Activated gamma-delta T cell treated with Interleukin-2 at 50 U/mL for 16 hours (primary cell): ENCODE data around the gene LGALS3BP.
A peak's percentile ranks its signal among the peaks of the same experiment; 100 is the strongest.
"Not testable (repeated sequence)": the region's sequence is repeated elsewhere in the genome, so short reads cannot be mapped to it uniquely, and the experiment has no call there.

Experiments used
- DNase-seq: peaks from one replicate; pipeline ENCODE4 v3.0.0-alpha.2; 2020

The LGALS3BP gene

DNA sequence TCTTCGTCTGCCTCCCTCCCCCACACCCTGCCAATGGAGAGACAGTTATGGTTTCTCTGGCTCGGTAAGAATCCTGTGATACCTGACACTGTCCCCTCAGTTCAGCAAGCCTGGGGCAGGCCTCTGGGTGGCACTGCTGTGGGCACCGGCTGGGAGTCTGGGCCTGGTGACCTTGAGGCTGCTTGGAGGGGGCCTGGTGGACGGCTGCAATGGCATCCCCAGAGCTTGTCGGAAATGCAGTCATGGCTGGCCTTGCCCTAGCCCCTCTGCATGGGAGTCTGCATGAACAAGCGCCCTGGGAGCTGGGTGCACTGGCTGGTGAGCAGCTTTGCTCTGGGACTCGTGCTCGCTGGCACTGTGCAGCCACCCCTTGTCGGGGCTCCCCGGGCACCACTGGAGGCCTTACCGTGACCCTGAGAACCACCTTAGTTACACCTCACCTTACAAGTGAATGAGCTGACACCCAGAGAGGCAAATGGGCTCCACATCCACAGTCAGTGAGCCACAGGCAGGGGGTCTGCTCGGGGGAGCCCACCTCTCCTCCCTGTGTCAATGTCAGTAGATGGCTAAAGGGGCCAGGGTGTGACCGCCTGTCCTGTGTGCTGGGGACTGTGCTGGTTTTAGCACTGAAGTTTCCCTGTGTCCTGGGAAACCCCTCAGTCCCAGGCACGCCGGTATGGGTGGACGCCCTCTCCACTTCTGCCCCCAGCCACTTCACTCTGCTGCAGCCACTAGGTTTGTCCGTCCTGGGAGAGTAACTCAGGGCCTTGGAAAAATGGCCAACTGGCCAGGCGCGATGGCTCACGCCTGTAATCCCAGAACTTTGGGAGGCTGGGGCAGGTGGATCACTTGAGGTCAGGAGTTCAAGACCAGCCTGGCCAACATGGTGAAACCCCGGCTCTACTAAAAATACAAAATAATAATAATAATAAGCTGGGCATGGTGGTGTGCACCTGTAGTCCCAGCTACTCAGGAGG lies 1.4 kb downstream of the LGALS3BP start:
- DNase-seq: no peak

GRCh38 chr17:78977681-78977943 lies 2.1 kb downstream of the LGALS3BP start:
- no peak for DNase-seq

GRCh38 chr17:78976907-78977680 lies 2.6 kb downstream of the LGALS3BP start:
- DNase-seq: no peak

DNA sequence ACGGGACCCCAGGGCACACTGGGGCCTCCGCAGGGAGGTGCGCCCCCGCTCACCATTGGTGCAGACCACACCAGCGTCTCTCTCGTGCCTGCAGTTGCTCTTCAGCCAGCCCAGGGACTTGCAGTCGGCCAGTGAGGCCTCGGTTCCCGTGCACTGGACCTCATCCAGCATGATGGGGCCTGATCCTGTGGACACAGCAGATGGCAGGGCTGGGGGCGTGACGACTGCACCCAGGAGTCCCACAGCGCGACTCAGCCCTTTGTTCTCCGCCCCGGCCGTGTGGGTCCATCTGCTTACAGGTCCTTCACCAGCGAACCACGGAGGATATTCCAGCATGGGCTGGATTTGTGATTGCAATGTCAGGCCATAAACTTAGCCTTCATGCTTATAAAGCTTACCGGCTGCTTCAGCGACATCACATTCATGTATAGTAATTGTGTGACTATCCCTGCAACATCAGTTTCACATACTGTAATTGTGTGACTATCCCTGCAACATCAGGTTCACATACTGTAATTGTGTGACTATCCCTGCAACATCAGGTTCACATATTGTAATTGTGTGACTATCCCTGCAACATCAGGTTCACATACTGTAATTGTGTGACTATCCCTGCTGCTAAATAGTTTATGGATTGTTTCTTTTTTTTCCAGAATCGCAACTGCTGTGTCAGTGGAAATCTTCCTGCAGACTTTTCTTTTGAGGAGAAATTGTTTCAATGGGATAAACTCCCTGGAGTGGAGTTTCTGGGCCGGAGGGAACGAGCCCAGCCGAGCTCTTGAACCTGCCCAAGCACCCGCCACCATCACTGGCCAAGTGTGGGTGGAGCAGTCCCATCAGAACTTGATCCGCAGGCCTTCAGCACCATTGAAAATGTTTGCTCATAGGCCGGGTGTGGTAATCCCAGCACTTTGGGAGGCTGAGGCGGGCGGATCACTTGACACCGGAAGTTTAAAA lies 4.8 kb downstream of the LGALS3BP start:
- no peak for DNase-seq

GRCh38 chr17:78973792-78974520 lies 5.8 kb downstream of the LGALS3BP start:
- DNase-seq: no peak

DNA sequence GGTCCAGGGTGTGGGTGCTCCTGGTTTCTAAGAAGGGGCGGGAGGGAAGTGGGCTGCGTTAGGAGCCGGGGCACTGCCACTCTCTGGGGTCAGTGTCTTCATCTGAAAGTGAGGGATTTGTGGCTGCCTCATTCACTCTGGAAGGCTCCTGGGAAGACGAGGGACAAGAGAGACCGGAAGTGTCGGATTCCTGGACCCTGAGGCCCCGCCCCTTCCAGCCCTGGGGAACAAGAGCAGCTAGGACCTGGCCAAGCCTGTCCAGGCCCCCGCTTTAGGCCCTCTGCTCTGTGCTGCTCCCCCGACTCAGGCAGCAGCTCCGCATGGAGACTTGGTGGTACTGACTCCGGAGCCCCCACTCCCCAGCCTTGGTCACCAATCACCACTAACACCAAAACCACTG lies 6.5 kb downstream of the LGALS3BP start:
- no peak for DNase-seq

DNA sequence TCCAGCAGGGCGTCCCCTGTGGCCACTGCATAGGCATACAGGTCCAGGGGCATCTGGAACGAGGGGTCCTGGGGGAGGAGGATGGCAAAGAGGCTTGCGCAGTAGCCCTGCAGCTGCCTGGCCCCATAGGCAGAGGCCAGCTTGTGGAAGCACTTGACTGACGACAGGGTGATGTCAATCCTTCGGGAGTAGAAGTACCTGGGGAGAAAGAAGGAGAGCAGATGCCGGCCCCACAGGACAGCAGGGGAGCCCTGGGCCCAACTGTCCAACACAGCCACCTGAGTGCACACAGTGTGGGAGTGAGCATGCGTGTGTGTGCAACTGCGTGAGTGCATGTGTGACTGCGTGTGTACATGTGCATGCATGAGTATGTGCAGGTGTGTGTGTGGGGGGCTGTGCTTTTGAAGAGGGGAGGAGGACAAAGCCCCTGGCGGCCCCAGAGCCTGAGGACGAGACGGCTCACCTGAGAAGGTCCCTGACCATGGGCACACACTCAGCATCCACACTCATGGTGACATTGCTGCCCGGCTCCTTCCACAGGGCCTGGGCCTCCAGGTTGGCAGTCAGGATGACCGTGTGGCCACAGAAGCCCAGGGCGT lies 7.1 kb downstream of the LGALS3BP start:
- no peak for DNase-seq

DNA sequence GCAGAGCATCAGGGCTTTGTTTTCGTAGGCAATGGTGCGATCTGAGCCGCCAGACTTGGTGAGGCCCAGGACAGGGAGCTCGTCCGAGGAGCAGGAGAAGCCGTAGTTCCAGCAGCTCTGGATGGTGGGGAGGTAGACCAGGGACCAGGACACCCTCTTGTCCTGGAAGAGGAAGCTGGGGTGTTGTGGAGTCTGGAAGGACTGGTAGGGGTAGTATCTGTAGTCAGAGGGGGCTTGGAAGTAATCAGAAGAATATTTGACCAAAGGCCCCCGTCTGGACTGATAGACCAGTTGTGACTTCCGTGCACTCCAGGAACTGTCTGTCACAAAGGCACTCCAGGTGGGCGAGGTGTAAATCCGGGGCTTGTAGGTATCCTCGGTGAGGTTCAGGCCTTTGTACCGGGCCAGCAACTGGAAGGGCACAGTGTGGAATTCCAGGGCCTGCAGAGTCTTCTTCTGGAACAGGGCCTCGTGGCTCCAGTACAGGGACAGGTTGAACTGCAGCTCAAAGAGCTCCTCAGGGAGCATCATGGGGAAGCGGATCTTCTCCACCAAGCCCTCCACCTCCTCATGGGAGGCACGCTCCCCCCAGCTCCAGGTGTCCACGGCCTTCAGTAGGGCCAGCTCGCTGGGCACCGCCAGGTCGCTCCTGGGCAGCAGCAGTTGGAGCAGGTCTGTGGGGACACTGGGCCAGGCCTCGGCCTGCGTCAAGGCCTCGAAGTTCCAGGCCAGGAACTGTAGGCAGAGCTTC lies 7.8 kb downstream of the LGALS3BP start:
- DNase-seq: no peak

GRCh38 chr17:78970834-78971755 lies 8.6 kb downstream of the LGALS3BP start:
- DNase-seq: peak; percentile 83

DNA sequence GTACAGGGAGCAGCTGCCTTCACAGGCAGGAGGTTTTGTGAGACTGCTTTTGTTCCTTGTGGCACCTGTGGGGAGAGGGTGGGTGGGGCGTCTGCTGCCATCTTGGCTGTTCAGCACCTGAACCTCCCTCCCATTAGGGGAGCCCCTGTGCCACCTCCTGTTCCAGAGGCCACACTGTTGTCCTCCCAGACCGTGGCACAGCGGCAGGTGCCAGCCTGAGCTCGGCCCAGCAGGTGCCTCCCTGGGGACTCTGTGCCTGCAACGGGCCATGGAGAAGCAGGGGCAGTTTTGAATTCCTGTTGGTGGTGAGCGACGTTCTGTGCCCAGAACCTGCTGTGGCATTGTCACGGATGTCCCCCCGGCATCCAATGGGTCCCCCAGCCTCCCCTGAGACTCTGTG lies 9.9 kb downstream of the LGALS3BP start:
- DNase-seq: no peak

DNA sequence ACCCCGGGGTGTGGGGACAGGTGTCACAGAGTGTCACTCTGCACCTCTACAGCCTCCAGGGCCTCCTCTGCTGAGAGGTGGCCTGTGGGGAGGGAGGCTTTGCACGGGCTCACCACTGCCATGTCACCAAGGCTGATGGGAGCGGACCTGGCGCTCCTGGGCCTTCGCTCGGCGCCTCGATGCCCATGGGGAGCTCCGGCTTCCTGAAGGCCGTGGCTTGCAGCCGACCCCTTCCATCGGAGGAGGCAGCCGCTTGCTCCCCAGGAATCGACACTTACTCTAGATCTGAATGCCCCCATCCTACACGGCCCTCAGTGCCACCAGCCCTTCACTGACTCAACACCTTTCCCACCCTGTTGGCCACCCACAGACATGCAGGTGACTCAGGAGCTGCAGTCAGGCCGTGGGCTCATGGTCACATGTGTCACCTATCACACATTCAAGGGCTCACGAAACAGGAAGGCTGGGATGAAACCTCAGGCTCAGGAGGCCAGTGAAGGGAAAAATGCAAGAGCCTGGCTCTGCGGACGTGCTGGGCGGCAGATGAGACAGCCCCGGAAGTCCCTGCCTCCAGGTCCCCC lies 11.9 kb downstream of the LGALS3BP start:
- DNase-seq: no peak

DNA sequence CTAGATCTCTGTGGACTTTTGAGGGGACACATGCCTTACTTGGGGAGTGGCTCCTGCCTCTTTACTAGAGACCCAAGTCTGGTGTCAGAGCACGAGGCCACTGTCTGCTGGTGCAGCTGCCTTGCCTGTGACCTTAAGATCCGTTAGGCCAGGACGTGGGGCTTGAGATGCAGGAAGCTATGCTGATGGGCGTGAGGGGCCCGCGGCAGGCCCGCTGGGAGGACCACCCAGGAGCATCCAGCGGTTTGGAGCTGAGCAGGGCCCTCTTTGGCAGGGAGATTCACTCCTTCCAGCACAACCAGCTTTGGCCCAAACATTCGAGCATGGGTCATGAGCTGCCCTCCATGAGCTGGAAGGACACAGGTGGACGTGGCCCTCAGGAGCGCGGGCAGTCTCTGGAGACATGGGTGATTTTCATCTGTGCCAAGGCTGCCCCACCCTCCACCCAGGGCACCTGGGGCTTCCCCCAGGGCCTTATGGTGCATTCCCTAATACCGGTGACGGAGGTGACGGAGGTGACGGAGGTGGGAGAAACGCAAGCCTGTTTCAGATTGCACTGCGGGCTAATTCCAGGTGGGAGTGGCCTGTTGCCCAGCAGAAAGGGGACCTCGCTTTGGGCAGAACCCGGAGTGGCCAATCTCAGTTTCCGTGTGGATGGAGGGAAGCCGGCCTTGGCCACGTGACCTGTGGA lies 12.7 kb downstream of the LGALS3BP start:
- DNase-seq: no peak

GRCh38 chr17:78966123-78966813 lies 13.5 kb downstream of the LGALS3BP start:
- no peak for DNase-seq

GRCh38 chr17:78965491-78965924 lies 14.2 kb downstream of the LGALS3BP start:
- no peak for DNase-seq

DNA sequence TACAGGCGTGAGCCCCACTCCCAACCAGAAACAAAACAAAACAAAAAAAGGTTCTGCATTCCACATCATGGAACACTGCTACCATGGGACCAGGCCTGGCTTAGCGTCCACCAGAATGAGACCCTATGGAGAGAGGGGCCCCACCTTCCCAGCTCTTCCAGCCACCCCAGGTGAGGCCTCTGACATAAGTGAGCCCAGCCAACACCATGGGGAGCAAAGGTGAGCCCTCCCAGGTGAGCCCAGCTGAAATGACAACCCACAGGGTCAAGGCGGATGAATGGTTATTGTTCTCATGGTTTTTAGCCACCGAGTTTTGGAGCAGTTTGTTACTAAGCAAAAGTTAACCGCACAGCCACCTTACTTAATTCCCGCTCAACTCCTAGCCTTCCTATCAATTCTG lies 16.3 kb downstream of the LGALS3BP start:
- DNase-seq: no peak

DNA sequence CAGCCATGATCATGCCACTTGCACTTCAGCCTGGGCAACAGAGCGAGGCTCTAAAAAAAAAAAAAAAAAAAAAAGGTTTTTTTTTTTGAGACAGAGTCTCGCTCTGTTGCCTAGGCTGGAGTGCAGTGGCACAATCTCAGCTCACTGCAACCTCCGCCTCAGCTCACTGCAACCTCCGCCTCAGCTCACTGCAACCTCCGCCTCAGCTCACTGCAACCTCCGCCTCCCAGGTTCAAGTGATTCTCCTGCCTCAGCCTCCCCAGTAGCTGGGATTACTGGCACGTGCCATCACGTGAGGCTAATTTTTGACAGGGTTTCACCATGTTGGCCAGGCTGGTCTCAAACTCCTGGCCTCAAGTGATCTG lies 16.8 kb downstream of the LGALS3BP start:
- not testable (repeated sequence) for DNase-seq

- DNase-seq: no peak
Measured at GRCh38 chr17:78962345-78962983, 17.3 kb downstream of the LGALS3BP start.

- no peak for DNase-seq
Measured at GRCh38 chr17:78961571-78961970, 18.2 kb downstream of the LGALS3BP start.
